GM12878 (cell line): ENCODE measurements around the gene BIRC3. TPM values are rescaled to one million over a fixed set of nuclear protein-coding genes. Genes with fewer than 3 reads are reported as not detected.

ENCODE experiments used
- ATAC-seq: fragments of 200-7000 bp; cut with Tn5 transposase; 3 replicates; pipeline ENCODE4 v1.9.1; 2020; ENCODE audit warnings: mild to moderate bottlenecking, moderate library complexity
- BruUV-seq: library from RNA; stranded (reverse); fragments of 400-500 nt; replicated peaks from 2 replicates; lab custom pipeline; 2021; lab: Mats Ljungman, UMichigan
- CTCF ChIA-PET: fragments of 300-600 bp; sonication (Branson Sonifier 250); formaldehyde crosslinking; extraction: SDS; loops from one replicate; lab custom pipeline; 2021; ENCODE audit warnings: inconsistent platforms; lab: Yijun Ruan, JAX
- POLR2A ChIA-PET: fragments of 350-600 bp; formaldehyde crosslinking; extraction: SDS; loops from one replicate; lab custom pipeline; 2021; ENCODE audit warnings: inconsistent platforms; lab: Charles Lee
- RAD21 ChIA-PET: fragments of 300-600 bp; sonication (Branson Sonifier 250); formaldehyde crosslinking; loops from one replicate; lab custom pipeline; 2023; ENCODE audit warnings: antibody characterized with exemption; ENCODE audit not compliant: unreplicated experiment; lab: Charles Lee
- SMC1A ChIA-PET: fragments of 300-600 bp; sonication (Branson Sonifier 250); formaldehyde crosslinking; loops from one replicate; lab custom pipeline; 2023; ENCODE audit not compliant: unreplicated experiment, uncharacterized antibody; lab: Charles Lee
- DNase-seq: peaks from one replicate; pipeline ENCODE4 v3.0.0-alpha.2; 2011; ENCODE audit warnings: low read depth, low spot score
- FAIRE-seq: peaks from 3 replicates; lab custom pipeline; 2011; peaks lifted over from hg19 to GRCh38; lab: Jason Lieb, UNC
- H2AFZ ChIP-seq: 2 replicates; pipeline ENCODE4 v1.6.0; 2011; ENCODE audit warnings: low read depth, low read length, control low read depth; ENCODE audit not compliant: control insufficient read depth
- H3K27ac ChIP-seq: 2 replicates; pipeline ENCODE4 v1.5.1; 2011; ENCODE audit warnings: control low read depth; ENCODE audit not compliant: control insufficient read depth, insufficient read depth
- H3K27me3 ChIP-seq, 2 experiments: replicated peaks in 1 of 2; 2 replicates each; pipeline versions ENCODE4 v1.6.0 to v1.6.1; 2011; ENCODE audit warnings: low read length in 1 of 2; ENCODE audit not compliant: control insufficient read depth in 2 of 2, insufficient read depth in 2 of 2
- H3K36me3 ChIP-seq, 2 experiments: 2 replicates each; pipeline ENCODE4 v1.5.1; 2011; ENCODE audit warnings: low read length in 1 of 2; ENCODE audit not compliant: control insufficient read depth in 2 of 2, insufficient read depth in 2 of 2
- H3K4me1 ChIP-seq: 2 replicates; pipeline ENCODE4 v1.6.1; 2011; ENCODE audit warnings: mild to moderate bottlenecking, low read length, moderate library complexity, mixed read lengths; ENCODE audit not compliant: control insufficient read depth, insufficient read depth
- H3K4me2 ChIP-seq: 2 replicates; pipeline ENCODE4 v1.6.0; 2011; ENCODE audit warnings: control low read depth; ENCODE audit not compliant: control insufficient read depth, insufficient read depth
- H3K4me3 ChIP-seq: fragments of 200-600 bp; sonication (generic); 2 replicates; pipeline ENCODE4 v1.5.1; 2016
- H3K79me2 ChIP-seq: 2 replicates; pipeline ENCODE4 v1.6.0; 2011; ENCODE audit warnings: low read length; ENCODE audit not compliant: control insufficient read depth, insufficient read depth
- H3K9ac ChIP-seq: 2 replicates; pipeline ENCODE4 v1.8.0; 2011; ENCODE audit warnings: low read length, control low read depth, mixed read lengths; ENCODE audit not compliant: control insufficient read depth, insufficient read depth
- H3K9me3 ChIP-seq: replicated peaks from 3 replicates; pipeline ENCODE4 v1.5.1; 2011; ENCODE audit warnings: mild to moderate bottlenecking, low read length; ENCODE audit not compliant: control insufficient read depth, insufficient read depth
- H4K20me1 ChIP-seq: 2 replicates; pipeline ENCODE4 v1.6.0; 2011; ENCODE audit not compliant: control insufficient read depth, insufficient read depth
- CTCF ChIP-seq, 3 experiments: IDR thresholded peaks in 2 of 3; conservative IDR thresholded peaks in 1 of 3; 2 replicates each; pipeline ENCODE4 v1.5.1; 2011; ENCODE audit warnings: low read depth in 3 of 3, low read length in 3 of 3, mild to moderate bottlenecking in 3 of 3, control low read depth in 2 of 3, moderate library complexity in 2 of 3, inconsistent platforms in 1 of 3, mixed read lengths in 1 of 3; ENCODE audit not compliant: control insufficient read depth in 2 of 3, insufficient read depth in 1 of 3; ENCODE audit errors: extremely low read depth in 1 of 3
- MXI1 ChIP-seq: fragments of 150-350 bp; IDR thresholded peaks from 2 replicates; pipeline ENCODE4 v1.6.1; 2011; ENCODE audit warnings: low read depth, mild to moderate bottlenecking, inconsistent platforms, low read length, improper control_type of control experiment
- NKRF ChIP-seq: fragments of 450-650 bp; conservative IDR thresholded peaks from 2 replicates; pipeline ENCODE4 v1.6.1; 2017; ENCODE audit warnings: mild to moderate bottlenecking, moderate library complexity
- PAX8 ChIP-seq: fragments of 450-650 bp; IDR thresholded peaks from 2 replicates; pipeline ENCODE4 v1.6.1; 2017; ENCODE audit warnings: mild to moderate bottlenecking, moderate library complexity
- POLR2AphosphoS5 ChIP-seq: IDR thresholded peaks from 2 replicates; pipeline ENCODE4 v1.6.1; 2011; ENCODE audit warnings: mild to moderate bottlenecking, low read length, inconsistent platforms
- in situ Hi-C: fragments of 300-500 bp; cut with MboI; formaldehyde crosslinking; loops from 9 replicates; pipeline ENCODE4 v1.14.3; 2018; ENCODE audit warnings: mixed read lengths
- intact Hi-C: fragments of 100-400 bp; cut with micrococcal nuclease; formaldehyde crosslinking; loops from one replicate; pipeline ENCODE4 v1.14.2; 2022; ENCODE audit not compliant: unreplicated experiment
- polyA plus RNA-seq, 11 experiments: library from polyadenylated mRNA; depleted of rRNA in 4 of 11; unstranded in 6 of 11; stranded (reverse) in 5 of 11; fragments of >200 nt; fragmentation: Nextera tagmentation in 4 of 11; fragmentation: Illumina TruSeq in 1 of 11; extraction: Ambion mirVana in 4 of 11; extraction: Trizol in 1 of 11; gene quantifications; 1 replicate in 1 of 11; 2 replicates in 10 of 11; pipeline versions ENCODE4 v1.2.1 to v1.2.3, GENCODE V29; 2011 to 2016; ENCODE audit warnings: inconsistent platforms in 2 of 11, missing spikeins in 2 of 11, low read depth in 1 of 11
- total RNA-seq, 4 experiments: library from RNA; depleted of rRNA in 3 of 4; stranded (reverse); fragments of >200 nt in 3 of 4; fragmentation: Illumina TruSeq in 1 of 4; extraction: Trizol in 1 of 4; gene quantifications; 2 replicates each; pipeline versions ENCODE4 v1.2.1 to v1.2.3, GENCODE V29; 2013 to 2021

Gene BIRC3
- total and polyA plus RNA-seq, 10 of the 15 experiments (the other 5 are each of a cell fraction or from before 2014, with no cell fraction given): 42.1 to 351 (median 83.7) TPM

GRCh38 chr11:102320188-102320587, 2.9 kb downstream of the BIRC3 start:
- ChIA-PET RAD21 (interaction anchor here (0.7 to 5.0 kb wide), 8 partner anchors 8 to 293 kb away, joined by 3 to 61 read pairs (median 6); no protein-coding TSS in a partner anchor), SMC1A (interaction anchor here (1.1 to 13.5 kb wide), 11 partner anchors 12 to 344 kb away, joined by 3 to 255 read pairs (median 6); no protein-coding TSS in a partner anchor), CTCF (interaction anchor here (0.5 to 4.8 kb wide), 14 partner anchors 9 to 679 kb away, joined by 3 to 86 read pairs (median 4); no protein-coding TSS in a partner anchor), POLR2A (interaction anchor here (0.7 to 2.8 kb wide), 4 partner anchors 10 to 30 kb away, joined by 3 to 10 read pairs (median 6); no protein-coding TSS in a partner anchor)
- H3K4me1 ChIP-seq: peaks cover 7% of the 10 kb centered on the region
- H3K4me2 ChIP-seq: peak overlapping the region; percentile 92
- H3K9ac ChIP-seq: peak overlapping the region; percentile 85
- peaks cover 82% of the 10 kb centered on the region for H3K79me2 ChIP-seq
- H3K4me3 ChIP-seq: peak overlapping the region; percentile 76
- no peaks in the 10 kb centered on the region; the same call in 2 of the 3 replicates for H3K9me3 ChIP-seq
- in situ Hi-C loops: no loop called here
- H2AFZ ChIP-seq: no peak overlapping the region
- ATAC-seq (peak; percentile 4), FAIRE-seq (no peak), DNase-seq (no peak)
- H4K20me1 ChIP-seq: no peaks in the 10 kb centered on the region
- intact Hi-C loops: no loop called here
- H3K27ac ChIP-seq: peak overlapping the region; percentile 97
- BruUV-seq: no TSS peak
- no peak for TF ChIP-seq MXI1
- TF ChIP-seq NKRF: no peak
- TF ChIP-seq POLR2AphosphoS5: 0 out of 2 replicates have a peak, but pooled peaks have one; percentile 5
- TF ChIP-seq PAX8: no peak
- TF ChIP-seq CTCF (IDR thresholded peaks at IDR 0.05 in 2 of 3, conservative IDR thresholded peaks at IDR 0.05 in 1 of 3; ENCODE audit: control insufficient read depth in 2 of 3, extremely low read depth in 1 of 3, insufficient read depth in 1 of 3, low read depth in 3 of 3, low read length in 3 of 3): no peak
- H3K27me3 ChIP-seq: no peaks in the 10 kb centered on the region
- peaks cover 0 to 8% of the 10 kb centered on the region in 2 experiments; a peak in 3 of 4 replicates for H3K36me3 ChIP-seq
